HepG2 (cell line): ENCODE measurements around the gene SLC13A3. TPM values are rescaled to one million over a fixed set of nuclear protein-coding genes. Genes with fewer than 3 reads are reported as not detected.
A peak's percentile ranks its signal among the peaks of the same experiment; 100 is the strongest.

Experiments used
- CENPT ChIP-seq: sonication (generic); formaldehyde crosslinking; IDR thresholded peaks from 2 replicates; pipeline ENCODE4 v1.8.0; 2022; ENCODE audit warnings: low read depth, mild to moderate bottlenecking, moderate library complexity, missing genetic modification reagents
- CERS6 ChIP-seq: sonication (generic); formaldehyde crosslinking; IDR thresholded peaks from 2 replicates; pipeline ENCODE4 v1.5.0; 2020; ENCODE audit warnings: missing genetic modification reagents
- GZF1 ChIP-seq: sonication (generic); formaldehyde crosslinking; IDR thresholded peaks from 2 replicates; pipeline ENCODE4 v1.5.1; 2020; ENCODE audit warnings: mild to moderate bottlenecking, missing genetic modification reagents
- HOXA5 ChIP-seq: sonication (generic); formaldehyde crosslinking; IDR thresholded peaks from 2 replicates; pipeline ENCODE4 v1.4.0; 2020; ENCODE audit warnings: missing genetic modification reagents
- MED13 ChIP-seq: sonication (generic); formaldehyde crosslinking; IDR thresholded peaks from 2 replicates; pipeline ENCODE4 v1.5.0; 2020; ENCODE audit warnings: missing genetic modification reagents
- MED8 ChIP-seq: sonication (generic); formaldehyde crosslinking; IDR thresholded peaks from 2 replicates; pipeline ENCODE4 v1.8.1; 2023; ENCODE audit warnings: mild to moderate bottlenecking, missing genetic modification reagents; ENCODE audit not compliant: insufficient replicate concordance
- RBFOX2 ChIP-seq: fragments of 200-400 bp; formaldehyde crosslinking; IDR thresholded peaks from 2 replicates; pipeline ENCODE4 v1.6.1; 2017; ENCODE audit warnings: low read depth, mild to moderate bottlenecking, low read length
- RNF2 ChIP-seq: fragments of 450-650 bp; conservative IDR thresholded peaks from 2 replicates; pipeline ENCODE4 v1.6.1; 2016; ENCODE audit warnings: low read depth
- TFAP4 ChIP-seq: sonication (generic); IDR thresholded peaks from 2 replicates; pipeline ENCODE4 v1.6.1; 2016; ENCODE audit warnings: low read depth, borderline replicate concordance
- ZEB1 ChIP-seq: IDR thresholded peaks from 2 replicates; pipeline ENCODE4 v1.6.1; 2012; ENCODE audit warnings: mild to moderate bottlenecking, low read depth, inconsistent platforms; ENCODE audit not compliant: insufficient replicate concordance
- ZNF256 ChIP-seq: sonication (generic); formaldehyde crosslinking; conservative IDR thresholded peaks from 2 replicates; pipeline ENCODE4 v1.4.0; 2020; ENCODE audit warnings: missing genetic modification reagents
- ZNF326 ChIP-seq: sonication (generic); formaldehyde crosslinking; IDR thresholded peaks from 2 replicates; pipeline ENCODE4 v1.4.0; 2020; ENCODE audit warnings: missing genetic modification reagents, borderline replicate concordance
- ZNF343 ChIP-seq: sonication (generic); formaldehyde crosslinking; IDR thresholded peaks from 2 replicates; pipeline ENCODE4 v1.4.0; 2020; ENCODE audit warnings: mild to moderate bottlenecking, missing genetic modification reagents
- ZSCAN21 ChIP-seq: sonication (generic); formaldehyde crosslinking; IDR thresholded peaks from 2 replicates; pipeline ENCODE4 v1.8.0; 2022; ENCODE audit warnings: mild to moderate bottlenecking, missing genetic modification reagents, moderate library complexity, borderline replicate concordance
- polyA plus RNA-seq, 8 experiments: library from polyadenylated mRNA; depleted of rRNA in 3 of 8; stranded (reverse) in 7 of 8; unstranded in 1 of 8; fragments of >200 nt; fragmentation: Illumina TruSeq in 4 of 8; extraction: Trizol in 4 of 8; gene quantifications; 2 replicates each; pipeline versions ENCODE4 v1.2.1 to v1.2.3, GENCODE V29; 2011 to 2016; ENCODE audit warnings: low read depth in 4 of 8, missing spikeins in 1 of 8, mixed read lengths in 1 of 8; ENCODE audit not compliant: insufficient read depth in 1 of 8
- total RNA-seq, 5 experiments: library from RNA; depleted of rRNA; stranded (reverse); fragments of >200 nt; fragmentation: Illumina TruSeq; extraction: Trizol; gene quantifications; 2 replicates each; pipeline ENCODE4 v1.2.3, GENCODE V29; 2016; ENCODE audit warnings: low read depth in 1 of 5
- TF ChIP-seq, protein P1 (sequence below): sonication (generic); formaldehyde crosslinking; IDR thresholded peaks from 2 replicates; pipeline ENCODE4 v1.4.0; 2020; ENCODE audit warnings: mild to moderate bottlenecking, missing genetic modification reagents
- TF ChIP-seq, protein P2 (sequence below): sonication (generic); formaldehyde crosslinking; IDR thresholded peaks from 2 replicates; pipeline ENCODE4 v1.4.0; 2020; ENCODE audit warnings: missing genetic modification reagents, mild to moderate bottlenecking, borderline replicate concordance

SLC13A3 gene
- total and polyA plus RNA-seq, 2 of the 13 experiments (the other 11 are each of a cell fraction or from before 2014, with no cell fraction given): 66.5 to 76.0 TPM

DNA sequence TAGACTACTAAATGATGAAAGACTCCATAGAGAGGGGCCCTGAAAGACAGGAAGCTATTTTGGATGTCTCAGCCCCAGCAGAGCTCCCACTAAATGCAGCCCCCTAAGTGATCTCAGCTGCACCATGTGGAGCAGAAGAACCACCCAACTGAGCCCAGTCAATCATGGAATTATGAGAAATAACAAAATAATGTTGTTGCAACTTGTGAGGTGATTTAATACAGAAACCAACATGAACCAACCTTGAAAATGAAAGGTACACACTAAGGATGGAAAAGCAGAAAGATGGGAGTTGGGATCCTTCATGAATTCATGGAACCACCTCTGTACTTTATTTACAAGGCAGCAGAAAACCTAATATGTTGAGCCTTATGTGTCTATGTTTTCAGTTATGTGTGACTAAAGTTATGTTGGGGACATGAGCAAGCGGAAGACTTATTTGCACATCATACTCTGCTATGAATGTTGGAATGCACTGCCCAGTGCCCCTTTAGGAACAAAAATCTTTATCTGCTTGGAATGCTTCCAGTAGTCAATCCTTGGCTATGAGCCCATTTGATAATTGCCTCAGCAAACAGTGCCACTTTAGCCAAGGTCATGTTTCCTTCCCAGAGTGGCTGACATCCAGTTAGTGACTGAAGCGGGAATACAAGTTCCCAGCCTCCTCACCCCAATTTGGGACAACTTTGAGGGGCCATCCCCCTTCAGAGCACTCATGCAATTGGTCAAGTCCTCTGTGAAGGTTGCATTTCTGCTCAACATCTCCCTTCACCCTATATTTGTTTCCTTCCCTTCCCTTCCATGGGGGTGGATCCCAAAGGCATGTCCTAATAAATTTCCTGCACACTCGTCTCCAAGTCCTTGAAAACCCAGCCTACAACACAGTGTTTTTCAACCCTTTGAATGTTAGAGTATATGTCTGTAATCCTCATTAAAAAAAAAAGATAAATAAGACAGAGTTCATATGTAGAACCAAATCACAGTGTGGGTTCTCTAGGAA lies 19.6 kb upstream of the SLC13A3 start (continued):
- TF ChIP-seq, protein P1, sequence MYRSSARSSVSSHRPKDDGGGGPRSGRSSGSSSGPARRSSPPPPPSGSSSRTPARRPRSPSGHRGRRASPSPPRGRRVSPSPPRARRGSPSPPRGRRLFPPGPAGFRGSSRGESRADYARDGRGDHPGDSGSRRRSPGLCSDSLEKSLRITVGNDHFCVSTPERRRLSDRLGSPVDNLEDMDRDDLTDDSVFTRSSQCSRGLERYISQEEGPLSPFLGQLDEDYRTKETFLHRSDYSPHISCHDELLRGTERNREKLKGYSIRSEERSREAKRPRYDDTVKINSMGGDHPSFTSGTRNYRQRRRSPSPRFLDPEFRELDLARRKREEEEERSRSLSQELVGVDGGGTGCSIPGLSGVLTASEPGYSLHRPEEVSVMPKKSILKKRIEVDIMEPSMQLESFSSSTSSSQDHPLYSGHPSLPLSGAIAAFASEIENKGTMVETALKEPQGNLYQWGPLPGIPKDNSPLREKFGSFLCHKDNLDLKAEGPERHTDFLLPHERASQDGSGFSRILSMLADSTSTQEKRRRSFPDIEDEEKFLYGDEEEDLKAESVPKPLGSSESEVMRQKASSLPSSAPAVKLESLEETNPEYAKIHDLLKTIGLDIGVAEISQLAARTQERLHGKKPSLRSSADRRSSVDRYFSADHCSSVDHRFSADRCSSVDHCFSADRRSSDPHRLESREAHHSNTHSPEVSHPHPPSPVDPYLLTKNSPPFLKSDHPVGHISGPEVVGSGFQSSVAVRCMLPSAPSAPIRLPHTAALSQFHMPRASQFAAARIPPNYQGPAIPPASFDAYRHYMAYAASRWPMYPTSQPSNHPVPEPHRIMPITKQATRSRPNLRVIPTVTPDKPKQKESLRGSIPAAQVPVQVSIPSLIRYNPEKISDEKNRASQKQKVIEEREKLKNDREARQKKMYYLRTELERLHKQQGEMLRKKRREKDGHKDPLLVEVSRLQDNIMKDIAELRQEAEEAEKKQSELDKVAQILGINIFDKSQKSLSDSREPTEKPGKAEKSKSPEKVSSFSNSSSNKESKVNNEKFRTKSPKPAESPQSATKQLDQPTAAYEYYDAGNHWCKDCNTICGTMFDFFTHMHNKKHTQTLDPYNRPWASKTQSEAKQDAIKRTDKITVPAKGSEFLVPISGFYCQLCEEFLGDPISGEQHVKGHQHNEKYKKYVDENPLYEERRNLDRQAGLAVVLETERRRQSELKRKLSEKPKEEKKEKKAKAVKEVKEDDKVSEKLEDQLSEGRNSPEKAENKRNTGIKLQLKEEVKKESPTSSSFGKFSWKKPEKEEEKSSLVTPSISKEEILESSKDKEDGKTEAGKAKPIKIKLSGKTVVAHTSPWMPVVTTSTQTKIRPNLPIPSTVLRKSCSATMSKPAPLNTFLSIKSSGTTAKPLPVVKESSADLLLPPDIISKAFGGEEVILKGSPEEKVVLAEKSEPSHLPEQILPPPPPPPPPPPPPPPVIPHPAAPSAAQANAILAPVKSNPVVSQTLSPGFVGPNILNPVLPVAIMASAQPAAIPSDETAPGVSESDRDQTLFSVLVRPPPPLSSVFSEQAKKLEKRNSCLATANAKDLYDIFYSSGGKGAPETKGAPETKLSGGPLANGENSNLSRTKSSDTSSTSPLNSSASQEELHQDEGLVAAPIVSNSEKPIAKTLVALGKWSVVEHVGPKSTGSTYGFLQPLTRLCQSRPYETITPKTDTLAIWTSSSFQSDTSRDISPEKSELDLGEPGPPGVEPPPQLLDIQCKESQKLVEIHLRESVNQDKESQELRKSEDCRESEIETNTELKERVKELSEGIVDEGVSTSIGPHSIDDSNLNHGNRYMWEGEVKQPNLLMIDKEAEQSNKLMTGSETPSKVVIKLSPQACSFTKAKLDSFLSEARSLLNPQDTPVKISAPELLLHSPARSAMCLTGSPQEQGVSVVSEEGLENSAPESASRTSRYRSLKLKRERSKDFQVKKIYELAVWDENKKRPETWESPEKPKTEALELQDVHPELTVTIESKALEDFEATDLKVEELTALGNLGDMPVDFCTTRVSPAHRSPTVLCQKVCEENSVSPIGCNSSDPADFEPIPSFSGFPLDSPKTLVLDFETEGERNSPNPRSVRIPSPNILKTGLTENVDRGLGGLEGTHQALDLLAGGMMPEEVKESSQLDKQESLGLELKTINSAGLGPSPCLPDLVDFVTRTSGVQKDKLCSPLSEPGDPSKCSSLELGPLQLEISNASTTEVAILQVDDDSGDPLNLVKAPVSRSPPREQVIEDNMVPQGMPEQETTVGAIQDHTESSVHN: 0 out of 2 replicates have a peak, but pooled peaks have one; percentile 74
- TF ChIP-seq ZSCAN21 (peak; percentile 25; the same call in 1 of the 2 replicates), ZNF326 (CRISPR knock-in tag) (no peak), MED8 (CRISPR knock-in tag) (peak; percentile 90), TFAP4 (peak; percentile 6; the same call in 1 of the 2 replicates), ZNF343 (CRISPR knock-in tag) (no peak), MED13 (peak; percentile 98), ZNF256 (0 out of 2 replicates have a peak, but pooled peaks have one; percentile 11), GZF1 (CRISPR knock-in tag) (peak; percentile 18; the same call in 1 of the 2 replicates), HOXA5 (peak; percentile 93), RNF2 (no peak), ZEB1 (peak; percentile 62), RBFOX2 (peak; percentile 47; the same call in 1 of the 2 replicates), CERS6 (CRISPR knock-in tag) (no peak), CENPT (CRISPR knock-in tag) (no peak)
- TF ChIP-seq, protein P2, sequence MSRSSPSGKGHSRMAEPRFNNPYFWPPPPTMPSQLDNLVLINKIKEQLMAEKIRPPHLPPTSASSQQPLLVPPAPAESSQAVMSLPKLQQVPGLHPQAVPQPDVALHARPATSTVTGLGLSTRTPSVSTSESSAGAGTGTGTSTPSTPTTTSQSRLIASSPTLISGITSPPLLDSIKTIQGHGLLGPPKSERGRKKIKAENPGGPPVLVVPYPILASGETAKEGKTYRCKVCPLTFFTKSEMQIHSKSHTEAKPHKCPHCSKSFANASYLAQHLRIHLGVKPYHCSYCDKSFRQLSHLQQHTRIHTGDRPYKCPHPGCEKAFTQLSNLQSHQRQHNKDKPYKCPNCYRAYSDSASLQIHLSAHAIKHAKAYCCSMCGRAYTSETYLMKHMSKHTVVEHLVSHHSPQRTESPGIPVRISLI (CRISPR knock-in tag): peak; percentile 72; the same call in 1 of the 2 replicates
